ENCODE results near the gene KAT7. TPM values are rescaled to one million over a fixed set of nuclear protein-coding genes. Genes with fewer than 3 reads are reported as not detected.
"Not testable (repeated sequence)": the region's sequence is repeated elsewhere in the genome, so short reads cannot be mapped to it uniquely, and the experiment has no call there.

Gene KAT7
- 36.3 and 38.2 TPM in 2 replicates for total RNA-seq (2014; rRNA removed)
- polyA plus RNA-seq (2012): 22.3 TPM

DNA sequence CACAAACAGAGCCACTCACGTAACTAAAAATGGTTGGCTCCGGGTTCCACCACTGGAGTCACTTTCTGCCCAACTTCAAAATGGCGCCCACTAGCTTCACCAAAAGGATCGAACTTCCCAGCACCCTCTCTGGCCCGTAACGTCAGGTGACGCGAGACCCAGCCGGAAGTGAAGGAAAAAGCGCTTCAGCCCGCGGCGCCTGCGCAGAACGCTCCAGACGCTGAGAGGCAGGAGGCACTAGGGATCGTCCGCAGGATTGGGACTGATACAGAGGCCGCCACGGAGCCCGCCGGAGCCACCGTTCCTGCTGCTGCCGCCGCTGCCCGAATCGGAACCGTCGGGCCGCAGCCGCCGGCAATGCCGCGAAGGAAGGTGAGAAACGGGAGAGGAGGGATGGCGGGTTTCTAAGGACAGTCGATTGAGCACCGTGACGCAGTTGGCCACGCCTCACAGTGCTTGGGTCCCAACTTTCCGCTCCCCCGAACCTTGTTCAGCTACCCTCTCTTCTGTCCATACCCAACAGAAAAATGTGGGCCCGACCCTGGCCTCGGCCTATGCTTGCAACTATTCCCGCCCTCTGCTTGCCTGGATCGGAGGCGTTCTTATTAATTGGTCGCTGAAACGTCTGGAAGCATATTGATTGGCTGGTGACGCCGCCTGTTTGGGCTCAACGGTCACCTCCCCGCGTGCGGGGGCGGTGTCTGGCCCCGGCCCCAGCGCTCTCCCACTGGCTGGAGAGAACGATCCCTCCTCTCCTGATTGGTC is at the start of gene KAT7:
Gene KAT7 (plus strand): TSS at position 204 of the 765 bp plus-strand sequence. CDS start 154 bp downstream, at position 358.
- DNase-seq (ENCODE audit: low read depth): peak; percentile 99

DNA sequence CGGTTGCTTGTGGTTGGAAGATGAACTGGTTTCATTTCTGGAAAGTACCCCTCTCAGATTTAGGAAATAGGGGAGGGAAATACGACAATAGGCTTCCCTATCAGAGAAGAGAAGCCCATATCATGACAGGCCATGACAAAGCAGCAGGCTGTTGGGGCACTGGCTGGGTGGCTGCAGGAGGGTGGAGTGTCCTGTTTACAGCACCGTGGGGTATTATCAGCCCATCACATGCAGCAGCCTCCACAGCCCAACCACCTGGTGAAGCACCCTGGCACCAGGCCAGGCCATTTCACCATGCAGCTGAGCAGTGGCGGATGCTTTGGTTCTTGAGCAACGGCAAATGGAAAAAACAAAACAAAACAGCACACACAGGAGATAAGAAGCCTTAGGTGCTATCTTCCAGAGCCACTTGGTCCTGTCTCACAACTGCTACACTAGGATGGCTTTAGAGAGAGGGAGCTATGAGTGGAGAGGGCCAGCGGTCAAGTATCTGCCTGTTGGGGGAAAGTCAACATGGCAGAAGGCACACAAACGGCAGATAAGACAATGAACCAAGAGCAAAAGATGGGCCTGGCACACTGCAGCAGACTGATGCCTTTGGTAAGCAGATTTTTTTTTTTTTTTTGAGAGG is 48.7 kb upstream of the KAT7 start:
- DNase-seq (ENCODE audit: low read depth): no peak

DNA sequence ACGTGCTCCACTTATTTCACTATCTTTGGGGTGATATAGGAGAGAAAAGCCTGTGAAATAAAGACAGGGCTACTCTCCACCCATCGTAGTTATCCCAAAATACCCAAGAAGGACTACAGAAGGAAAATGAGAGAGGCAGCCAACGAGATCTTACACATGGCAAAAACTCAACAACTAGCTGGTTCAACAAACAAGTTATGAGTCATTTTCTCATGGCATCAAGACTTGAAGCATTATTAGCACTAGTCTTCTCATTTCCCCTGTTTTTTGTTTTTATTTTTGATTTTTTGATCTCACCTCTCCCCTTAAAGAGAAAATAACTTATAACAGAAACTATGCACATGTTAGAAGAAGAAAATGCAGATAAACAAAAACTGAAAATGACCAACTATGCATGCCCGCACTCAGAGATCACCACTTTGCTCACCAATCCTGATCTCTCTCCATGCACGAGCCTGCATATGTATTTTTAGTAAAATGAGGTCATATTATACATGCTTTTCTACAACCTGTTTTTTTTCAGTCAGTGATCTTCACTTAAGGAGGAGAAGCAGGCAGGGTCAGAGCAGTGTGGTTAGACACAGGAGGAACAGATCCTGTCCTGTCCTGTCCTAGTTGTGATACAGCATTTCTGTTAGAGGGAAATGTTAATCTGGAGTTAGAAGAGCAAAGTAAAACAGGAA is 47.3 kb upstream of the KAT7 start:
- no peak for DNase-seq (ENCODE audit: low read depth)

DNA sequence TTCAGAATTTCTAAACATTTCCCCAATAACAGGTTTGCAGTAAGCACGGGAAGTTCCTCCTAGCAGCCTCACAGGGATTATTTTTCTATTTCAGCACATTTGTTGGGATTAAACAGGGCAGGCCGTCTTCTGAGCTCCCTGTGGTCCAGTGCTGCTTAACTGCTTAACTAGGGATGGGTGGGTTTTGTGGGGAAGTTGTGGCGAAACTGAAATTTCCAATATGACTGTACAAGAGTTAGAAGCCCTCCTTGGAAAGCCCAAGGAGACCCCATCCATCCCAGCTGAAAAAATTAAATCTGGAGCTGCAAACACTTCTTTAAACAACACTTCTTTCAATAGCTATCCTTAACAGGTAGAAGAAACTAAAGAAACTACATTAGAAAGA is 46.8 kb upstream of the KAT7 start:
- DNase-seq (ENCODE audit: low read depth): no peak

DNA sequence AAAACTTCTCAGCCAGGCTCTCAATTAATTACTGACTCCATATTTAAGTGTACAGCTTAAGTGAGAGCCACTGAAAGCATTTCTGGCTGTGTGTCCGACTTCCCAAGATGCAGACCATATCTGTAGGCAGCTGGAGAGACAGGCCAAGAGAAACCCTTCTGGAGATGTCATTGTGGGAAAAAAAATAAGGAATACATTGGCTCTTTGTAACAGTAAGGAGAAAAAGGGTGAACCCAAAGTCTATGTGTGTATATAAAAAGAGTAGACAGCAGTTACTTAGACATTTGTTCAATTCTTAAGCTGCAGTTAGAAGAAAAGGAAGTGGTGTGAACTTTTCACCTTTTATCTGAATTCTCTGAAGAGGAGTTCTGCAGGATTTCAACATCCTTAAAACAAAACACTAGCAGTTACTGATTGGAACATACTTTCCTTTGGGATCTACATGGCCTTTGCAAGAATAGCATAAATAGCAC is 46.3 kb upstream of the KAT7 start:
- peak; percentile 54 for DNase-seq (ENCODE audit: low read depth)

DNA sequence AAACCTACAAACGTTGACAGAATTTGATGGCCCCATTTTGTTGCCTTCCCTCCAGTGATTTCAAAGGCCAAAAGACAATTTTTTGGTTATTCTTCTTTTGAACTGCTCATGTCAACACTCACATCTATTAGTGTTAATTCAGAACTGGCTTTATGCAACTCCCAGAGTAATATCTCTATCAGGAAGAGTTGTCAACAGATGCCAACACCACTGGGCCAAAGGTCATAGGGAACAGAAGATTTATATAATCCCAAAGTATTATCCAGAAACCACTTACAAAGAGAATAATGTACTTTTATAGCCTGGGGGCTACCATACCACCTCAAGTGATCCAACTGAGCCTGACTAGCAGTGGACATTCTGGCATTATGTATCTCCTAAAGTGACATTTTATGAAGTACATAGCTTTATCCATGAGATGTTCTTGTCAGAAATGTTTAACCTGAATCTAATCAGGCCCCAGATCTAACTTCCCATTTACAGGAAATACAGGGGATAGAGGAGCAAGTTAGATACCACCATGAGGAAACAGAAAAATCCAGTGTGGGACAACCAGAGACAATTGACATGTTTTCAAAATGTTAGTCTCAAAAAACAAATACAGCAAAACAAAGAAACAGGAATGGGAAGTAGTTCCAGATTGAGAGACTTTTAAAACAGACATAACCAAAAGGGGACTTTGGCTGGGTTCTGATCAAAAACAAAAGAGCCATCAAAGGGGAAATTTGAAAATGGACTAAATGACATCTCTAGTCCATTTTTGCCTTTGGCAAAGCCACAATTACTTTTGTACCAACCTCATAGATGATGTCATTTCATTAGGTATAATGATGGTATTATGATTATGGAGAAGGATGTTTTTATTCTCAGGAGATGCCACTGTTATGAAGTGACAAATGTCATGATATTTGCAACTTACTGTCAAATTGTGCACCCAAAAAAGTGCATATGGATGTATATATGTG is 43.0 kb upstream of the KAT7 start:
- no peak for DNase-seq (ENCODE audit: low read depth)

DNA sequence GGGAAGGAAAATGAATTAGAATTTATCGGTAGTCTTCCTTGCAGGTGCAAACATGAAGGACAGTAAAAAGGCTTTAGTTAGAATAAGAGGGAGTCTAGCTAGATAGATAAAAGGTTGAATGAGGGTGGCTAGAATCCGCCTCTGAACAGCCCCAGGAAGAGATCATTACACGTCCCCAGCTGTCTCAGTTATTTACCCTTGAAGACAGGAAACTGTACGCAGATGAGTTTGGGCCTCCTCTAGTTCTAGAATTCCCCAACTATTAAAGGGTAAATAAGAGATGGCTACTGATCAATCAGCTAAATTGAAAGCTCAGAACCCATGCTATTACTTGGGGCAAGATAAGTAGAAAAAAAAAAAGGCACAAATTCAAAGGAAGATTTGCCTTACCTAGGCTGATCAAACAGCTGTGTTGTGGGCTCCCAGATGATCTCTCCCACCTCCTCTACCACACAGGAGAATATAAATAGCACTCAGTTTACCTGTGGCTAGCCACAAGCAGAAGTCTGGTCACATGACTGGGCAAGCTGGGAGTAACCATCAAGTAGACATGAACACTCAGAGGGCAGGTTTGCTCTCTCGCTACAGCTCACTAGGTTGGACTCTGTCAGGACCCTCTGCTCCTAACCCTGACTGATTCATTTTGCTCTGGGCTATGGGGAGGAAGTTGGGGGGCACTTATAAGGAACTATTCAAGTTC is 41.5 kb upstream of the KAT7 start:
- DNase-seq (ENCODE audit: low read depth): no peak

DNA sequence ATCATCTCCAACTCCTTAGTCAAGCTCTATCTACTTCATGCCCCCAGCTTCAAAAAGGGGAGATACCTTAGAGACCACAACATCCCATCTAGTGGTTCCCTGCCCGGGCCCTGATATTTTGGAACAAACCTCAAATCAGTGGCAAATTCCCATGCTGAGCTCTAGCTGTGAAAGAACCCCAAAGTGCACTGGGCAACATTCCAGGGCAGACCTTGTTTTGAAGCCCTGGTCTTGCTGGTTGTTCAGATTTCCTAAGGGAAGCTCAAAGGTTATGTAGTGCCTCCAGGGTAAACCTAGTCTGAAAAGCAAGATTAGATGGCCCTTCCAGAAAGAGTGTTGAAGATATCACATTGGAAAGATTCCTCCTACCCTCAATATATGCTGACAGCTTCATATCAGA is 40.8 kb upstream of the KAT7 start:
- no peak for DNase-seq (ENCODE audit: low read depth)

DNA sequence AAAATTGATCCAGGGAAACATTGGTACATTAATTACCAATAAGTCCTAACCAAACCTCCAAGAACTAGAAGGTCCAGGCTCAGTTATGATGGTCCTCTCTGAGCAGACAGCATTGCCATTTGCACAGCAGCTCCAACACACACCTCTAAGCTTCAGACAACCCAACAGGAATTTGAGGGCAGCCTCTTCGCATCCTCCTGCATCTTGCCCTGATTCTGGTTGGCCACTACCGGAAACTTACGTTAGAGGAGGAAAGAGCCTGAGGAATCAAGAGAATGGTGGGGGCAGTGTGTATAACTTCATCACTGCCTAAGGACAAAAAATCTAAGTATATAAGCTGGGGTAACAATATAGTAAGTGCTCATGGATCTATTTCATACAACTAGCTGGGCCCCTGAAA is 40.3 kb upstream of the KAT7 start:
- DNase-seq (ENCODE audit: low read depth): no peak

DNA sequence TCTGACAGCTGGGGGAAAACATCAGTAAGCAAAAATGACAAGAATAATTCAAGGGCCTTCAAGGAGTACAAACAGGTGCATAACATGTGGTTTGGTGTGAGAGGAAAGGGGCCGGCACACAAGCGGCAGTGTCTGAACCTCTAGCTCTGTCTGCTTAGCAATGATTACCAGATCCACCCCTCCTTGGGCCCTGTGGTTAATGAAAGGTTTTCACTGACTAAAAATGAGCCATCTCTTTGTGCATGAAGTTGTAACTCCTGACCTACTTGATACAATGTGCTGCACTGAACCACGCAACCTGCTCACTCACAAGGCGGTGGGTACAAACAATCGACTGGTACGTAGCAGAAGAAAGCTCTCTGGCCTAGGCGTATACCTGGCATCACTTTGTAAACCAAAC is 39.7 kb upstream of the KAT7 start:
- peak; percentile 25 for DNase-seq (ENCODE audit: low read depth)

DNA sequence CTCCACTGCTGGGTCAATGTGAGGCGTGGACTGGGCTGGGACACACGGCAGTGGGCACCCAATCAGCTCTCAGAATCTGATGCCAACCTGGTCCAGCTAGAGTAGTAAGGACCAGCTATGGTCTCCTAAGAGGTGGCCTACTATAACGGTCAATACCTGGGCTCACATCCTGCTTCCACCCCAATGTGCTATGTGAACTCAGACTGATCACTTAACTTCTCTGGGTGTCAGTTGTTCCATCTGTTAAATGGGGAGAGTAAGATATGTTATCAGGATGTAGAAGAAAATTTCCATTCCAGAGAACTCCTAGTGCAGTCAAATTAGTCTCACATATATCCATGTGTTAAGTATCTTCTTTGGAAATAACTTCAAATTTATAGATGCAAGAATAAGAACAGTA is 38.8 kb upstream of the KAT7 start:
- no peak for DNase-seq (ENCODE audit: low read depth)

DNA sequence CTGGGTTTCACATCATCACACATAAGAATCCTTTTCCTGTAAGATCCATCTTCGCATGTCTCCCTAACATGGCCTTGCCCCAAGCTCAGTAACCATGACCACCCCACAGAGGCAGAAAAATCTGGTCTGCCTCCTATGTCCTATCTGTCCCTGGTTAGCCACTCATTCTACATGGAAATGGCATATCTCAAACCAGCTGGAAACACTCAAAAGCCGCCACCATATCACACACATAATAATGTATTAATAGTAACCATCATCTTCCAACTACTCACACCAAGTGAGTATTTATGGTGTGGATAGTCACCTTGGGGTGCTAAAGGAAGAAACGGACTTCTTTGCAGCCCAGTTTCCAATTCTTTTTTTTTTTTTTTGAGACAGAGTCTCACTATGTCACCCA is 36.0 kb upstream of the KAT7 start:
- no peak for DNase-seq (ENCODE audit: low read depth)

DNA sequence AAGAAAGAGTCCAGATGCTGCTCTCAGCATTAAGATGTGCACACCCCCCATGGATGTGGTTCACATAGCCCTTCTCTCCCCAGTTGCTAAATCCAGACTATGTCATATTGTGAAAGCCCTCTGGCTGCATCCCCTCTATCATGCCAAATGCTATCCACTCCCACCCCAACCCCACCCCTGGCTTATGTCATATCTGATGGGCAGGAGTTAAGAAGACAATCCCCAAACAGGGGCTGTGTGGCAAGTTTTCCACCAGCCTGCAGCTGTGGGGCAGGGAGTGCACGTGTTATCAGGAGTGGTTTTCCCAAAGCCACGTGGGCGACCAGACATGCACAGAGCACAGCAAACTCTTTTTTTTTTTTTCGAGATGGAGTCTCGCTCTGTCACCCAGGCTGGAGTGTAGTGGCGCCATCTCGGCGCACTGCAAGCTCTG is 34.5 kb upstream of the KAT7 start:
- DNase-seq (ENCODE audit: low read depth): no peak

DNA sequence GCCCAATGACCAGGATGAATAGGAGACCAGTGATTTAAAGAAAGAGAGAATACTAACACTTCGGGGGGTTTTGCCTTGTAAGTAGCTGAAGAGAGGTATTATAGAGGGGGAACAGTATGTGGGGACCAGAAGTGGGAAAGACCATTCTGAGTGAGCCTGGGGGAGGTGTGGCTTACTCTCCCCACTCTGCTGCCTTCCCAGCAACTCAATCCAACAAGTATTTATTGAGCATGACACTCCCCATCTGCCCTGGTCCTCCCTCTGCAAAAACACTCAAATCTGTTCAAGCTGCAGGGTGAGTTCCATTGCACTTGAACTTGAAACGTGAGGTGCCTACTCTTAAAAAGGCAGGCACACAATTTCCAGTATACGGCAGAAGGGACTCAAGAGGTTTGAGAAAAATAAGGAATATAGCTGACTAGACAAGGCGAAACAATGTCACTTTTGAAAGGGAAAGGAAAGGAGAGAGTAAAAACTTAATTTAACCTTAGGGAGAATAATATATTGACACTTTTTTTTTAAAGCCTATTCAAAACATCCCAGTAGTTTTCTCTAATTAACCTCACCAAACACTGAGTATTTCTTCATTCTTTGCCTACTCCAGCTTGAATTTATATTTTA is 32.7 kb upstream of the KAT7 start:
- no peak for DNase-seq (ENCODE audit: low read depth)

DNA sequence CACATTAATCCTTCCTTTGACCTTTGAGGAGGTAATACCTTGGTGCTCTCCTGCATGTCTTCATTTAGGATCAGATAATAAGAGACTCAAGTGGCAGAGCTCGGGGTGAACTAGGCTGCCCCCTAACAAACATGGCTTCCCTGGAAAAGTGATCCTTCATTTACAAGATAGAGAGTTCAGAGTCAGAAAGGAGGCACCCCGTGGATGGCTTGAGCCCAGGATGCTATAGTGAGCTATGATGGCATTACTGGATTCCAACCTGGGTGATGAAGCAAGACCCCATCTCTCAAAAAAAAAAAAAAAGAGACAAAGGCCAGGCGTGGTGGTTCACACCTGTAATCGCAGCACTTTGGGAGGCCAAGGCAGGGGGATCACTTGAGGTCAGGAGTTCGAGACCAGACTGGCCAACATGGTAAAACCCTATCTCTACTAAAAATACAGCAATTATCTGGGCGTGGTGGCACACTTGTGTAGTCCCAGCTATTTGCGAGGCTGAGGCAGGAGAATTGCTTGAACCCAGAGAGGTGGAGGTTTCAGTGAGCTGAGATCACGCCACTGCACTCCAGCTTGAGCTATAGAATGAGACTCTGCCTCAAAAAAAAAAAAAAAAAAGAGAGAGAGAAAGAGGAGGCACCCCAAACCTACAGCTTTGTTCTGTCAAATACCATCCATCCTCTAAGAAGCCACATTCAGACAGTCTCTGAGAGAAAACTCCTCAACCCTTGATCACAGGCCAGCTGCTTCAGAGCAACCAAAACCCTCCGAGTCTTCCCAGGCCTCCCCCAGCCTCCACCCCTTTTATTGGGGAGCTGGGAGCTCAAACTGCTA is 31.9 kb upstream of the KAT7 start:
- DNase-seq (ENCODE audit: low read depth): no peak

DNA sequence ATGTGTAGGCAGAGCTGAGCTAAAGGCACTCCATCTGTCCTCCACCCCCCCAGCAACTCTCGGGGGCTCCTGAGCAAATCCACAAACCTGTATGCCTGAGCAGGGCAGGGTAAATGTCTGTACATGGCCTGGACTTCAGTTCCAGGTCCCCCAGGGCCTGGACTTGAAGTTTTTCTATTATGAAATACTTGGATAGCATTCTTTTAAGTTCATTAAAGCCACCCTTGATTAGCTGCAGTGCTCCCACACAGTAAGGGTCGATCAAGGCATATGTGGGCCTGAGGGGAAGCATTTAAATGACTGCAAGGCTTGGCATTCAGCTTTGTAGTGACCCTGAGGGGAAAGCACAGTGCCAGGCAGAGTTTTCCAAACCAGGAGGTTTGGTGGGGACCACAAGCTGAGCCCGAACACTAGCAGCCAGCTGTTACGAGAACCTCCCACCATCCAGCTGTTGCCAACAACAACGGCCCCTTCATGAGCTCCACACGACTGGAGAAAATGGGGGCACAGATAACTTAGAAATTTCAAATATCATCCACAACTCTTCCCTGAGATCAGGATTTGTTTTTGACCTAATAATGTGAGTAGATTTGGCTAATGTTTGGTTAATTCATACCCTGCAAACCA is 31.2 kb upstream of the KAT7 start:
- DNase-seq (ENCODE audit: low read depth): no peak

DNA sequence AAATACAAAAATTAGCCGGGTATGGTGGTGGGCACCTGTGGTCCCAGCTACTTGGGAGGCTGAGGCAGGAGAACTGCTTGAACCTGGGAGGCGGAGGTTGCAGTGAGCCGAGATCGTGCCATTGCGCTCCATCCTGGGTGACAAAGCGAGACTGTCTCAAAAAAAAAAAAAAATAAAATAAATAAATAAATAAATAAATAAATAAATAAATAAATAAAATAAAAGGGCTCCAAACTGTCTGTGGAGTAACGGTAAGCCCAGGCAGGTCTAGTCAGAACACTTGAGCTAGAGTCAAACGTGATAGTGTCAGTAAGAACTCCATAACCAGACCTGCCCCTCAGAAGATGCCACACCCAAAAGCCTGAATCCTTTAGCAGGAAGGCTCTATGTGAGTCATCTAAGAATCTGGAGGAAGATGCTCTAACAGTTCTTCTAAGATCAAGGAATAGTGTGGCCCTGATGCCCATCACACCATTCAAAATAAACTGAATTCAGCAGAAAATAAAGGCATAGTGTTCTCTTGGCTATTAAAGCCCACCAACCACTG is 29.9 kb upstream of the KAT7 start:
- not testable (repeated sequence) for DNase-seq (ENCODE audit: low read depth)

DNA sequence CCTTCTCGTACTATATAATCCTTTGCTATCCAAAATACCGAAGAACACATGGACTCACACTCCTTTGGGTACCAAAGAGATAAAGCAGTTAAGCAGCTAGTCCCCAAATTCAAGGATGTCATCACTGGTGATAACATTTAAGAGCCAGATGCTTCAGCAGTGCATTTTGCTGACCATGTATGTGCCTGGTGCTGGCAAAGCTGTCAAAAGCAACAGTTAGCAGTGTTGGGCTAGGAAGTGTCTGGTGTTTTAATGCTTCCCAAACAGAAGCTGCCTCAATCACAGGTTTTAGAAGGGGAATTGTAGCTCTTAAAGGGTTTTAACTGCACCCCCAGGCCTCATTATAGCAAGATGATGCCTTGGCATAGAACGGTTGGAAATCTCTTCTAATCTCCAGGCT is 29.3 kb upstream of the KAT7 start:
- DNase-seq (ENCODE audit: low read depth): no peak

DNA sequence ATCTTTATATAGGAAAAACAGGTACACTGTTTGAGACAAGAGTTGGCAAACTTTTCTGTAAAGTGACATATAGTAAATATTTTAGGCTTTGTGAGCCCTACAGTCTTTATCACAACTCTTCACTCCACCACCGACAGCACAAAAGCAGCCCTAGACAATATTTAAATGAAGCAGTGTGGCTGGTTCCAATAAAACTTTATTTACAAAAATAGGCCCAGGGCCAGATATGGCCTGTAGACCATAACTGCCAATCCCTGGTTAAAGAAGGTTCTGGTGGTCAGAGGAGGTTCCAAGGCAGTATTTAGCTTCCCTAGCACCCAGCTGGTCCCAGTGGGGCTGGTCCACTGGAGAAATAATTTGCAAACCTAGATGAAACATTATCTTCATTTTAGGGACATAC is 28.2 kb upstream of the KAT7 start:
- no peak for DNase-seq (ENCODE audit: low read depth)
